Measurements from ENCODE around the gene MDM4. TPM values are rescaled to one million over a fixed set of nuclear protein-coding genes. Genes with fewer than 3 reads are reported as not detected.
A peak's percentile ranks its signal among the peaks of the same experiment; 100 is the strongest.

MDM4 gene
- total RNA-seq, 1 donor from 2014 or later = 92.5 TPM

DNA sequence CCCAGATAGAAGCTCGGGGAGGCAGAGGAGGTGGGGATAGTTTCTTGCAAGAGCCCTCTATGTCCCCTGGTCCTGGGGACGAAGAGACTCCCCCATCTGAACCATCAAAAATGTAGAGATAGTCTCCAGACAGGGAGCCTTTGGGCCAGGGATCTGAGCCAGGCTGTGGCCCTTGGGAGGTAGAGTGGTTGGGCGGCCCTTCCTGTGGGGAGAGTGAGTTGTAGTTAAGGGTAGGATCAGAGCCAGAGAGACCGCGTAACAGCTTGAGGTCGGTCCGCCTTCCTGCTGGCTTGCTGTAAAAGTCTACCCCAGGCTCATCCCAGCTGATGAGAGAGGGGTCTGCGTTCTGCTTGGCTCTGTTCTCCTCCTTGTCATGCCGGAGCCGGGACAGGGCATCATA, 46.9 kb upstream of the MDM4 start:
- no peaks in the 10 kb centered on the region for H3K27me3 Mint-ChIP-seq (ENCODE audit: low read depth)
- H3K4me3 Mint-ChIP-seq = no peak overlapping the region
- no peaks in the 10 kb centered on the region for H3K9me3 Mint-ChIP-seq
- no peak for DNase-seq (ENCODE audit: low read depth, low spot score)
- peaks cover 12% of the 10 kb centered on the region for H3K4me1 Mint-ChIP-seq
- TF ChIP-seq, protein P1, sequence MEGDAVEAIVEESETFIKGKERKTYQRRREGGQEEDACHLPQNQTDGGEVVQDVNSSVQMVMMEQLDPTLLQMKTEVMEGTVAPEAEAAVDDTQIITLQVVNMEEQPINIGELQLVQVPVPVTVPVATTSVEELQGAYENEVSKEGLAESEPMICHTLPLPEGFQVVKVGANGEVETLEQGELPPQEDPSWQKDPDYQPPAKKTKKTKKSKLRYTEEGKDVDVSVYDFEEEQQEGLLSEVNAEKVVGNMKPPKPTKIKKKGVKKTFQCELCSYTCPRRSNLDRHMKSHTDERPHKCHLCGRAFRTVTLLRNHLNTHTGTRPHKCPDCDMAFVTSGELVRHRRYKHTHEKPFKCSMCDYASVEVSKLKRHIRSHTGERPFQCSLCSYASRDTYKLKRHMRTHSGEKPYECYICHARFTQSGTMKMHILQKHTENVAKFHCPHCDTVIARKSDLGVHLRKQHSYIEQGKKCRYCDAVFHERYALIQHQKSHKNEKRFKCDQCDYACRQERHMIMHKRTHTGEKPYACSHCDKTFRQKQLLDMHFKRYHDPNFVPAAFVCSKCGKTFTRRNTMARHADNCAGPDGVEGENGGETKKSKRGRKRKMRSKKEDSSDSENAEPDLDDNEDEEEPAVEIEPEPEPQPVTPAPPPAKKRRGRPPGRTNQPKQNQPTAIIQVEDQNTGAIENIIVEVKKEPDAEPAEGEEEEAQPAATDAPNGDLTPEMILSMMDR (conservative IDR thresholded peaks at IDR 0.05) = no peak
- H3K36me3 Mint-ChIP-seq (ENCODE audit: low read depth) = peaks cover 30% of the 10 kb centered on the region
- no peak overlapping the region for H3K27ac Mint-ChIP-seq (ENCODE audit: unreplicated experiment)

- TF ChIP-seq, protein P1 (conservative IDR thresholded peaks at IDR 0.05) = no peak
- Mint-ChIP-seq H3K36me3 (ENCODE audit: low read depth) (peaks cover 36% of the 10 kb centered on the region), H3K4me1 (peaks cover 18% of the 10 kb centered on the region)
These were observed 44.5 kb upstream of the MDM4 start for GRCh38 chr1:204471687-204472086.

DNA sequence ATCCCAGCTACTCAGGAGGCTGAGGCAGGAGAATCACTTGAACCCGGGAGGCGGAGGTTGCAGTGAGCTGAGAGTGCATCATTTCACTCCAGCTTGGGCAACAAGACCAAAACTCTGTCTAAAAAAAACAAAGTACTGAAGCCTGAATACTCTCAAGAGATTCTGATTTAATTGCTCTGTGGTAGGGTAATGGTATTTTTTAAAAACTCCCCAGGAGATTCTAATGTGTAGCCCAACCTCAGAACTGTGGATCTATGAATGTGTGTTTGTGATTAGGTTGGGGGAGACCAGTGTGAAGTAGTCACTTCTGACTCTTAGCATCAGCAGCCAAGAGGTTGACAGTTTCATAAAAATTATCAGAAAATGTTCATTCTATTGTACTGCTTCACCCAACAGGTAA, 43.5 kb upstream of the MDM4 start:
- Mint-ChIP-seq H3K4me1 (peaks cover 28% of the 10 kb centered on the region), H3K27me3 (ENCODE audit: low read depth) (no peaks in the 10 kb centered on the region), H3K36me3 (ENCODE audit: low read depth) (peaks cover 36% of the 10 kb centered on the region), H3K27ac (ENCODE audit: unreplicated experiment) (no peak overlapping the region), H3K9me3 (no peaks in the 10 kb centered on the region), H3K4me3 (no peak overlapping the region)
- TF ChIP-seq, protein P1 (conservative IDR thresholded peaks at IDR 0.05) = no peak
- no peak for DNase-seq (ENCODE audit: low read depth, low spot score)

More at GRCh38 chr1:204471687-204472086, 44.5 kb upstream of the MDM4 start:
- no peaks in the 10 kb centered on the region for H3K27me3 Mint-ChIP-seq (ENCODE audit: low read depth)
- H3K4me3 Mint-ChIP-seq = no peak overlapping the region
- no peak overlapping the region for H3K27ac Mint-ChIP-seq (ENCODE audit: unreplicated experiment)
- H3K9me3 Mint-ChIP-seq = no peaks in the 10 kb centered on the region
- DNase-seq (ENCODE audit: low read depth, low spot score) = no peak

GRCh38 chr1:204473400-204473965, 42.7 kb upstream of the MDM4 start:
- DNase-seq (ENCODE audit: low read depth, low spot score) = no peak
- no peaks in the 10 kb centered on the region for H3K9me3 Mint-ChIP-seq
- peak overlapping the region; percentile 72 for H3K27ac Mint-ChIP-seq (ENCODE audit: unreplicated experiment)
- H3K36me3 Mint-ChIP-seq (ENCODE audit: low read depth) = peaks cover 30% of the 10 kb centered on the region
- H3K4me3 Mint-ChIP-seq = no peak overlapping the region
- peaks cover 36% of the 10 kb centered on the region for H3K4me1 Mint-ChIP-seq
- TF ChIP-seq, protein P1 (conservative IDR thresholded peaks at IDR 0.05) = no peak
- H3K27me3 Mint-ChIP-seq (ENCODE audit: low read depth) = no peaks in the 10 kb centered on the region

GRCh38 chr1:204475656-204476432, 40.4 kb upstream of the MDM4 start:
- TF ChIP-seq, protein P1 (conservative IDR thresholded peaks at IDR 0.05) = no peak
- Mint-ChIP-seq H3K4me1 (peaks cover 58% of the 10 kb centered on the region), H3K9me3 (no peaks in the 10 kb centered on the region), H3K27ac (ENCODE audit: unreplicated experiment) (peak overlapping the region; percentile 75), H3K4me3 (no peak overlapping the region), H3K36me3 (ENCODE audit: low read depth) (peaks cover 14% of the 10 kb centered on the region), H3K27me3 (ENCODE audit: low read depth) (no peaks in the 10 kb centered on the region)
- DNase-seq (ENCODE audit: low read depth, low spot score) = no peak
